HG03066 (cell line): ENCODE measurements around the gene CHI3L1.

Source experiments
- ATAC-seq: cut with Tn5 transposase; IDR thresholded peaks from one replicate; pipeline ENCODE4 v1.9.1; 2021; ENCODE audit warnings: low read depth; ENCODE audit not compliant: unreplicated experiment

CHI3L1 gene

DNA sequence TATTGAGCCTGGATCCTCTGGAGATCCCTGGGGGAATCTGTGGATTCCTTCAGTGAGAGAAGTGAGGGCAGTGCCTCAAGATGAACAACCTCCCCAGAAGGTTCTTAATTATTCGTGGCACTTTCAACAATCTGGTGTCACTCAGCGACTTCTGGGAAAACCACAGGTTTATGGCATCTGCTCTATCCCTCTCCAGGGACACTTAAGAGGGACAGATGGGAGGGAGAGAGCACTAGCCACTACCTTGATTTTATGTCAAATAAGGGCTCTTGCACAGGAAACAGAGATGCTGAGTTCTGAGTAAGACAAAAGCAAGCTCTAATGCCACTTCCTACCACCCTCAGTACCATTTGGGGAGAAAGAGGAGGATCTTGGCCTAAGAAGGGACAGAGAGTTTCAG, 21.2 kb upstream of the CHI3L1 start:
- ATAC-seq = no peak

DNA sequence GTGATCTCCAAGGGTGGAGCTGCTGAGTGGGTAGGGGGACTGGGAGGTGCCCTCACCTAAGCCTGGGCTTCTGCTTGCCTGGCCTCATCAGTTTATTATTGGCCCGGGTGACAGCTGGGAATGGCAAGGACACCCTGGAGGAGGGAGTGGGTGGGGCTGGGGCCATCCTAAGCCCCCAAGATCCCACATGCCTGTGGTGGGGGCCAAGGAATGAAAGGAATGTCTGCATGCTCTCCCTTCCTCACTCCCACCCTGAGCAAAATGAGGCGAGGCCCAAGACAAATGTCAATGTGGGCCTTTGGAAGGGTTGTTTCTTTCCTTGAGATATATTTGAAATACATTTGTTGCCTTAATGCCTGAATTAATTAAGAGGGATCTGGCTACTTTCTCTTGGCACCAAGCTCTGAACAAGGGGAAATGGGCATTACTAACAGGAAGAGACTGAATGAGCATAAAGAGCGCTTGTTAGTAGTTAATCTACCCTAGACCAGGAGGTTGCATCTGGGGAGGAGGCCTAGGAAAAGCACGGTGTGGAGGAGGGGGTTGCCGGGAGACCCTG, 19.7 kb upstream of the CHI3L1 start:
- ATAC-seq = no peak

DNA sequence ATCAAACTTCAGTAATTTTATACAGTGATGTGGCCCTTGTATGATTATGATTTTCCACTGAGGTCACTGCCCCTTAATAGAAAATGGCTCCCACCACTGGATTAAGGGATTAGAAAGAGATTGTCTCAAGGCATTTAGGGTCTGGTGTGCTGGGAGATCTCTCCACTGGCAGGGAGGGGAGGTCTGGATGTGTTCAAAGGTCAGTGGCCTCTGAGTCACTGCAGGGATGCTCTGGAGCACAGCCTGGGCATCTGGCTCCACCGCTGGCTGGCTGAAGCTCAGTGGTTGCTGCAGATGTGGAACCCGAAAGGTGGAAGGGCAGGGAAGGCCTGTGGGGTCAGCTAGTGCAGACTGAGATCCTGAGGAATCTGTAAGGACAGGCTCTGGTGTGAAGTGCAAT, 18.3 kb upstream of the CHI3L1 start:
- ATAC-seq = no peak

DNA sequence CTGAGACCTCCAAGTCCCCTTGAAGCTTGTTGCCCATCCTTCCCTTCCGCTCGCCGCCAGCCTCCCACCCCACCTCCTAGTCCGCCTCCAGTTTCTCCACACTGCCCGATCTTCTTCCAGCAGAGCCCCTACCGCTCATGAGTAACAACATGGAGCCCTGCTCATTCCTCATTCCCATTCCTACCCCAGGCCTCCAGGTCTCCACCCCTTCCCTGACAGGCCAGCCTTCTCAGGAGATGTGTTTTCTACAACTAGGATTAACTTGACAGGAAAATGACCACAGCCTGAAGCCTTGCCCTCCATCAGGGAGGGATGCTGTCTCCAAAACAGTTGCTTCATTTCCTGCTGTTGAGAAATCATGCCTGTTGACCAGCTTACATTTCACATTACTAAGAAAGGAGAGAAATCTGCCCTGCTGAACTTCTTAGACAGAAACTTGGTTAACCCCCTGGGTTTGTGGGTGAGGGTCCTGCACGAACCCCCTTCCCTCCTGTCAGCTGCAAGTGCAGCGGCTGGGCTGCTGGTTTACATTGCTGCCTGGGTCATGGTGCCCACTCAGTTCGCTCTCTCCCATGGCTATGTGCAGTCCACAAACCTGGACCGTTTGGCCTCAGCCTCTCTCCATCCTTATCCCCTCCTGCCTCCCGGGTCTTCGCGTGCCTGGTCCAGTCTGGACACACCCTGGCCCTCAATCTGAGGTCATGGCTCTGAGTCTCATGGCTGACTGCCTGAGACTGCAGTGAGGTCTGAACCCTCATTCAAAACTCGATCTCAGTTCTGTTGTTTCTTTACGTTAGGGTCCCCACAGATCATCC, 16.1 kb upstream of the CHI3L1 start:
- ATAC-seq = no peak

DNA sequence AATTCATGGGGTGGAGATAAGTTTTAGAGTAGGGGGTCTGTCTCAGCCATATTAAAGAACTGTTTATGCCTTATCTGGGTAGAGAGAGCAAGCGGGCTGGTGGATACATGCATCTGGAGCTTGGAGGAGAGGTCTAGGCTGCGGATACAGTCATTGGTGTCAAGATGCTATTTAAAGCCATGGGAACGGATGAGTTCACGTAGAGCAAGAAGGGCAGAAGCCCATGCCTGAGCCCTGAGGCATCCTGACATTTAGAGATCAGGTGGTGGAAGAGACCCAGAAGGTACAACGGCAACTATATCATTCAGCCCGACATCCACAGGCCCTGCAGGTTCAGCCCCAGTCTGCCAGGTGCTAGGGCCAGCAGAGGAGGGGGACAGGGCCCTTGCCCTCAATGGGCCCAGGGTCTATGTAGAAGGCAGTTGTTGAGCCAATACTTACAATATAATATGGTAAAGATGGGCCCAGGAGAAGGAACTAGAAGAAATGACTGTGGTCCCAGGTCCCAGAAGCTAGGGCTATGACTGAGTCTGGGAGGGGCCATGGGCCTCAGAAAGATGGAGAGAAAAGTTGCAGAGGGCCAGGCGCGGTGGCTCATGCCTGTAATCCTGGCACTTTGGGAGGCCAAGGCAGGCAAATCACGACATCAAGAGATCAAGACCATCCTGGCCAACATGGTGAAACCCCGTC, 15.2 kb upstream of the CHI3L1 start:
- ATAC-seq = no peak

DNA sequence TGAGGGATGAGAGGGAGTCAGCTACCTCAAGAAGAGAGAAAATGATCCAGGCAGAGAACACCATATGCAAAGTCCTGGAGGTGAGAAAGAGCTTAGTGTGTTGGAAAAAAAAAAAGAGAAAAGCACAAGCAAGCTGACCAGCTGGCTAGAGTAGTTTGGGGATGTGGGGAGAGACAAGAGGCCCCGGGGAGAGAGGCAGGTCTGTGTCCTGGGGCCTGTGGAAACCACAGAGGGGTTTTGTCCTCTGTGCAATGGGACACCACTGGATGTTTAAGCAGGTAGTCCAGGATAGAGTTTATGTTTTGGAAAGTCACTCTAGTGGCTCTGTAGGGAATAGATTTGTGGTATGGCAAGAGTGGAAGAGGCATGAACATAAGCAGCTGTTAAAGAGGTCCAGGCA, 14.4 kb upstream of the CHI3L1 start:
- ATAC-seq = no peak

DNA sequence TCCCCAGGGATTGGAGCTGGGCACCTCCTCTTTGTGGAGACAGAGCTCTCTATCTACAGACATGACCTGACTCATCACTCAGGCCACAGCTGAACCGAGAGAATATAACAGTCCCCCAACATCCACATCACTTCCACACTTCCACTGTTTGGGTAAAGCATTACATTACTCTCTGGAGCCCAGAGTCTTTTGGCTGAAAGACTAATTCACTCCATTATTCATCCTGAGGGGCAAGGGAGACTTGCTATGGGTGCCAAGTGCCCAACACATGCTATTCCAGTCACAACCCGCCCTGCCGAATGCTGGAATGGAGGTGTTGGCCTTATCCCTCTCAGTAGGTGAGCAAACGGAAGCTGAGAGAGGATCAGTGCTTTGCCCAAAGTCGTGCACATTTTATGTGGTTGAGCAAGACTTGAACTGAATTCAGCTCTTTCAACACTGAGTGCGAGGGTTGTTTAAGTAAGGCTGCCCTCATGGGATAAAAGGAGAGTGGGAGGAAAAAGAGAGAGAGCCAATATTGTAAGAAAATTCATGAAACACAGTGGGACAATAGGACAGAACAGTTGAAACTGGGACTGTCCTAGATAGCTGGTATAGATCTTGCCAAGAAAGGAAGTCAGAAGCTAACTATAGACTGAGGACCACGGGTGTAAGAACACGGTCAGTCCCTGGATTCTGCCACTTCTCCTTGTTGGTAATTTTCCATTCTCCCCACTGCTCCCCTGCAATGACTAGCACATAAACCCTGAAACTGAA, 13.5 kb upstream of the CHI3L1 start:
- no peak for ATAC-seq

DNA sequence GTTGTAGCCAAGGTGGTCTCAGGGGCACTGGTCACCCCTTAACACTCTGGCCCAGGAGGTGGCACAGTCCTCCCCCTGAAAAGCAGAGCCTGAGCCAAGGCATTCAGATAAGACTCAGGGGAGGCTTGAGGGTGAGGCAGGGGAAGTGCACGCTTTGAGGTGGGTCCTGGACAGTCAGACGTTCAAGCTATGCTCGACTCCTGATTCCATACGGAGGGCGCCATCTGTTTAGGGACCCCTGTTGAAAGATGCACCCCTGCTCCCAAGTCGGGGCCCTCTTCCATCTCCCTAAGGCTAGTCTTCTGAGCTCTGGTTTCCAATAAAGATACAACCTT, 12.9 kb upstream of the CHI3L1 start:
- no peak for ATAC-seq

DNA sequence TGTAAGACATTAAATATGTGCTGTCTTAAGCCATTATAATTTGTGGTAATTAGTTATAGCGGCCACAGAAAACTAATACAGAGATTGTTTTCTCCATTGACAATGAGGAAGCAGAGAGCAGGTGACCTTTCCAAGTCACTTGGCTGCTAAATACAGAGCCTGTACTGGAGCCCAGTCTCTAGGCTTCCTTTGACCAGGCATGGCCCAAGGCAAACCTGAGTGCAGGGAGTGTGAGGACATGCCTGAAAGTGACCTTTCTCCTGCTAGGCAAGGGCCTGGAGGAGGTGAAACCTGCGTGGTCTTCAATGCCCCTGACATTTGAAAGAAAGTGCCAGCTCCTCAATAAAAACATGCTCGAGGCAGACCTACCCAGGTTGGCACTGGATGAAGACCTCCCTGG, 12.5 kb upstream of the CHI3L1 start:
- no peak for ATAC-seq

DNA sequence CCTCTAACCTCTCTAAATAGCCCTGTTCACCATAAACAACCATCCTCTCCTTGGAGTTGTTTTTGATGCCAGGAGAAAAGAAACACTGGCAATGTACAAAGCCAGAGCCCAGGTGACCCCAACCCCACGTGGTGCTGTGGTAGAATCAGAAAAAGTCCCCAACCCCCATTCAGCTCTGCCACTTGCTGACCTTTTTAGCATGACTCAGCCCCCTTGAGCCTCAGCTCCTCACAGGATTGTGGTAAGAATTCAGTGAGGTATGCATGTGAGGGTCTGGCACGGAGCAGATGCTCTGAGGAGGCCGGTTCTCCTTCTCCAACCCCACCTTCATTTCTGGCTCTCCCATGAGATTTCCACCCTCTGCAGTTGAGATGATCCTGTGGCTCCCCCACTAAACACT, 11.1 kb upstream of the CHI3L1 start:
- no peak for ATAC-seq

DNA sequence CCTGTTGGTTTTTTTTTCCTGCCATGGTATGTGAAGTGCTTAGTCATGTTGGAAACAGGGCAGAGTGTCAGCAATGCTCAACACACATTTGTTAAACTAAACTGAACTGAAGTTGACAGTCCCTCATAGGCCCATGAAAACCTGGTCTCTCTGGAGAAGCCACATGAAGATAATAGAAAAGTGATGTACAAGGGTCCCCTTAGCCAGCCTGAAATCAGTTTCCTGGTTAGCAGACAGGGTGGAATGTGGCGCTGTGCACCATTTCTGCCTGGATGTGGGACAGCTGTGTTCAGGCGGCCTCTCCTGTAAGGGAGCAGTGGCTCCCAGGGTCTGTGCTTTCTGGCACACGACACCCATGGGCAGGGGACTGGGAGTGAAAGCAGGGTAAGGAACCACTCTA, 9.9 kb upstream of the CHI3L1 start:
- no peak for ATAC-seq

DNA sequence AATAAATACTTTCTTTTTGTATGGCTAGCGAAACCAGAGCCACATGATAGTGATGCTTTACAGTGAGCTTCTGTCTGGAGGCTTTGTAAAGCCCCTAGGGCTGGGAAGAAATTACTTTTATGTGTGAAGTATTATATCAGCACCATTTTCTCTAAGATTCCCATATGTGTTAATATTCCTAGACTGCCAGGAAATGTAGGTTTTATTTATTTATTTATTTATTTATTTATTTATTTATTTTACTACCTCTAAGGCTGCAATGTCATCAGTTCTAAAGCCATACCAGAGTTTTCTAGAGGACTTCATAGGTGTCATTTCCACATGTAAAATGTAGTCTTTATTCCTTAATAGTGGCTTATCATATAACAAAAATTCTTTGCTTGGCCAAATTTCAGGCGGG, 4.4 kb upstream of the CHI3L1 start:
- no peak for ATAC-seq

DNA sequence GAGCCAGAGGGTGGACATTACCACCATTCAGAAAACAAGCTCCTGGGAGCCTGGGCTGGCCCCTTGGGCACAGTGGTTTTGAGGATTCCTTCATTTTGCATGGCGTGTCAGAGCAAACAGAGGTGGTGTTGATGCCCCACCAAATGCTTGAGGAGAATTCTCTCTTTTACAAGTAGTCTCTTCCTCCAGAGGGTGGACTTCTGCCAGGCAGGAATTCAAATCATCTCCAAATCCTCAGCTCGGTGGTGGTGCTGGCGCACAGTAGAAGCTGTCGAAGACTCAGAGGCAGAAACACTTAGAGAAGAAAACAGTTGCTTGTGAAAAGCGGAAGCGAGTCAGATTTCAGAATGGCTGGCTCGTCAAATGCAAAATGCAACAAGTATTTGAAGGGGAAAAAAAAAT, 3.4 kb upstream of the CHI3L1 start:
- no peak for ATAC-seq

DNA sequence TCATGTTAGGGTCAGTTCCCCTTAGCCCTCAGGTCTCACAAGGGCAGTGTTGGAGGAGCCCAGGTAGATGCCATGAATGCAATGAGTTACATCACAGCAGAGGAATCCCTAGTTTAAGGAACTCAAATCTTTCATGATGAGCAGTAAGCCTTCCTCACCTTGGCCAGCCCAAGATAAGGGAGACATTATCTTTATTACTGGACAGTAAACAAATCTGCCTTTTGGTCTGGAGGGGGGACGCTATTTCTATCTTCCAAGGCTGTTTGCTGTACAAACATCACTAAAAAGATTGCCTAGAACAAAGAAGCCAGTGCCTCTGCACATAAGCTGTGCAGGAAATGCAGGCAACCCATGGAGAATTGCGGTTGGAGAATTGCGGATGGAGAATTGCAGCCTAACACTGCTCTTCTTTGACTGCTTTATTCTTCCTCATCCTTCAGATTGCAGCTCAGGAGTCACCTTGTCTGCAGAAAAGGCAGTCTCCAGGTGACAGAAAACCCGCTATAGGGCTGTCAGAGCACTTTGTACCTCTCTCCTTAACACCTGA, 2.3 kb upstream of the CHI3L1 start:
- ATAC-seq = no peak

DNA sequence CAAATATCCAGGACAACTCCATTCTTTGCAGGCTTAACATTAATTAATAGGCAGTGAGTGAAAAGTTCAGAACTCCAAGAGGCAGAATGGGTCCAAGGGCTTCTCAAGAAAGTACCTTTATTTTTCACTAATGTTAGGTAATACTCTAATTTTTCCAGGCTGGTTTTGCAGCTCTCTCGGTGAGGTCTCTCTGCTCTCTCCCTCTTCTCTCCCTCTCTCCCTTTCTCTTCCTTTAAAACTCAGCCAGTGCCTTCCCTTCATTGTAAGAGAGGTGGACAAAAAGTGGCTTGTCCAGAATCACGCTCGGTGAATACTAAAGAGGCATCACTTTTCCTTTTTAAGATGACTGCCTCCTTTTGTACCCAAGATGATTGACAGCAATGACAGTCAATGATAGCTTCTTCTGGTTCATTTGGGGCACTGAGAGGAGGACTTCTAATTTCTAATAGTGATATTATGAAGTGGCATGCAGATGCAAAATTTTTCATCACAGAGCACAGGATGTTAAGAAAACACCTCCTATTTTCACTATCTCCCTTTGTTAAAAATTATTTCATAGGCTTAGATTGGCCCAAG, 1.3 kb upstream of the CHI3L1 start:
- no peak for ATAC-seq

DNA sequence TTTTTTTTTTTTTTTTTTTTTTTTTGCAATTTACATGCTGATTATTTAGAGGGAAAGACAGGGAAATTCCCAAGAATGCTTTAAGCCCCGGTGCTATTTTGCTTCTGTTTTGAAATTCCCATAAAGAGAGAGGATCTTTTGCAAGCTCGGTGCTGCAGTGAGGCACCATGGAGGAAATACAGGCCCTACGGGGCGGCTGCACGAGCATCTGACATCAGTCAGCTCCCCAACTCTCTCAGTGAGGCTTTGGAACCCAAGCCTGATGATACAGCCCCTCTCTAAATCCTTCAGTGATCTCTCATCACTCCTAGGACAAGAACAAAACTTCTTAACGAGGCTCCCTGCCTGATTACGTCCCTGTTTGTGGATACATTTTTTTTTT, 791 bp upstream of the CHI3L1 start:
- no peak for ATAC-seq

DNA sequence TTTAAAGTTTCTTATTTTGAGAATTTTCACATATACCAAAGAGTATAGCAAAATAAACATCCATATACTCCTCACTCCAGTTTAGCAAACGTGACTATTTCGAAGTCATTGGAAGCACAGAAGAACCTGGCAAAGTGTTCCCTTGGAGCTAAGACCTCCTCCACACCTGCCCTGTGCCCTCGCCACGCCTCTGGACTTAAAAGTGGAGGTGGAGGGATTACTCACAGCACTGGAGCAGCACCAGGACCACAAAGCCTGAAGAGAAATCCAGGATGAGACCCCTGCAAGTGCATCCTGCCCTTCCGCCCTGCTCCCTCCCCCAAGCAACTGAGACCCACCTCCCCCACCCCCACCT, 436 bp downstream of the CHI3L1 start:
- ATAC-seq = no peak

DNA sequence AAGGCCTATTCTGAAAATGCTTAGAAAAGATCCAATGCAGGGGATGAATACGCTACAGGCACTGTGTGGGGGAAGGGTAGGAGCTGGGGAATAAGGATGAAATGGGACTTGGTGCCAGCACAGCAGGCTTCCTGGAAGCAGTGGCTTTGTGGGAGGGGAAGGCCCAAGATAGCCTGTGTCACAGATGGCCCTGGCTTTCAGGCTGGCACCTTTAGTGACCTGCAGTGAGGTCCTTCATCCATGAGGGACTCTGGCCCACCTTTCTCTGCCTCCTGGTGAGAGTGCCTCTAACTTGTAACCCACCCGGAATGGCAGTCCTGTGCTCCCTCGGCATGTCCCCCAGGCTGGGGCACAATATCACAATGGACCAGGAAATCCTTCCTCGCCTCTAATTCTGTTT, 919 bp downstream of the CHI3L1 start:
- no peak for ATAC-seq

DNA sequence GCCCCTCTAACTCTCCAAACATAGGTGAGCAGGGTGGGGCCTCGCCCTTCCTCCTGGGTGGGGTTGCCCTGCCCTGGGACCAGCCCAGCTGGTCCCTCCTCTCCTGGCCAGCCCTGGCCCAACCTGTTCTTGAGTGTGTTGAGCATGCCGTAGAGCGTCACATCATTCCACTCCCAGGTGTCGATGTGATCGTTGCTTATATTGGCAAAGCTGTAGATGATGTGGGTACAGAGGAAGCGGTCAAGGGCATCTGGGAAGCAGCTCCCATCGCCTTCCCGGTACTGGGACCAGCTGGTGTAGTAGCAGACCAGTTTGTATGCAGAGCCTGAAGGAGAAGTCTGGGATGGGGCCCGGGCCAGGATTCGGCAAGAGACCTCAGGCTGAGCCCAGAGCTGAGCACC, 1.4 kb downstream of the CHI3L1 start:
- no peak for ATAC-seq

DNA sequence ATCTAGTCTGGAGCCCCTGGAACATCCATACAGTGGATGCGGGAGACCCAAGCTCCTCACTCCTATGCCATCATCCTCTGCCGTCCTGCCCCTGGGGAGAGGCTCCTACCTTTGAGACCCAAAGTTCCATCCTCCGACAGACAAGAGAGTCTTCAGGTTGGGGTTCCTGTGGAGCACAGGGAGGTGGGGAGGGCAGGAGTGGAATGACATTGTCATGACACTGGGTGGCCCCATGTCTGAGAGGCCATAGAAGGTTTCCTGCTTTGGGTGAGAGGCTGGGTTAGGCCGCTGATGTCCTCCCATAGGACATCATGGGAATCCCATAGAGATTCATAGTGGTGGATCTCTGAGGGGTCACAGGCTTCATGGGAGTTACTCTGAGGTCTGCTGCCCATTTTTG, 2.0 kb downstream of the CHI3L1 start:
- ATAC-seq = no peak

DNA sequence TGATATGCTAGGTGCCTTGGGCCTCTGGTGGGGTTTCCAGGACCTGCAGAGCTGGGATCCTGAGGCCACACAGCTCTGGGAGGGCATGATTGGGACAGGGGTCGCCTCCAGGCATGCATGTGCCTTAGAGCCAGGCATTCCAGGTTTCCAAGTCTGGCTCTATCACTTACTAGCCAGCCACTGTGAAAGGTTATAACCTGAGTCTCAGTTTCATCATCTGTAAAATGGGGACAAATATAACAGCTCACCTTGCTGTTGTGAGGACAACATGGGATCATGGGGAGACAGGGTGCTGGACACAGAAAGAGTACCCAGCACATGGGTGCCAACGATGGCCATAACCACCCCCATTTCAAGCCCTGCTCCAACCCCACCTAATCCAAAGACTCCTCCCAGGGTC, 2.7 kb downstream of the CHI3L1 start:
- no peak for ATAC-seq
